HL-60/S4 treated with phorbol 12-myristate 13-acetate at 8.2 ng/mL for 4 days and 3 days (cell line): ENCODE results near the gene UBE2E2.
"Not testable (repeated sequence)": the region's sequence is repeated elsewhere in the genome, so short reads cannot be mapped to it uniquely, and the experiment has no call there.

ENCODE experiments used
- in situ Hi-C: fragments of 300-500 bp; cut with MboI; formaldehyde crosslinking; loops from 2 replicates; pipeline ENCODE4 v1.15.0; 2022; ENCODE audit warnings: low sequenced_read_pairs

Gene UBE2E2

DNA sequence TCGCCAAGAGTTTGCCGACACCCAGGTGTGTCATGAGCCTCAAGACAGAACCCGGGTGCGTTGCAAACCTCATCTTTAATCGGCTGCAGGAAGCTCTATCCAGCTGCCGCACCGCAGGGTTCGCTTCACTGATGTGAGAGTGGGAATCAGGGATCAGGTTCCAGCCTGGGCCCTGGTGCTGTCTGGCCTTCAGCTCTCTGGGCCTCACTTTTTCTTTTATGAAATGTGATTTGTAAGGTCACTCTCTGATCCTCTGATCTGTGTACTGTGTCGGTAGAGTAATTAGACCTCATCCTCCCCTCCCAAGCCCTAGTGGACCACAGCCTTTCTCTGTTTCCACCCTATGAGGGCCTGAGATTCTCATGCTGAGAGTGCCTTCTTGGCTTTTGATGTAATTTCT is 399.8 kb downstream of the UBE2E2 start:
- in situ Hi-C loops = no loop called here

DNA sequence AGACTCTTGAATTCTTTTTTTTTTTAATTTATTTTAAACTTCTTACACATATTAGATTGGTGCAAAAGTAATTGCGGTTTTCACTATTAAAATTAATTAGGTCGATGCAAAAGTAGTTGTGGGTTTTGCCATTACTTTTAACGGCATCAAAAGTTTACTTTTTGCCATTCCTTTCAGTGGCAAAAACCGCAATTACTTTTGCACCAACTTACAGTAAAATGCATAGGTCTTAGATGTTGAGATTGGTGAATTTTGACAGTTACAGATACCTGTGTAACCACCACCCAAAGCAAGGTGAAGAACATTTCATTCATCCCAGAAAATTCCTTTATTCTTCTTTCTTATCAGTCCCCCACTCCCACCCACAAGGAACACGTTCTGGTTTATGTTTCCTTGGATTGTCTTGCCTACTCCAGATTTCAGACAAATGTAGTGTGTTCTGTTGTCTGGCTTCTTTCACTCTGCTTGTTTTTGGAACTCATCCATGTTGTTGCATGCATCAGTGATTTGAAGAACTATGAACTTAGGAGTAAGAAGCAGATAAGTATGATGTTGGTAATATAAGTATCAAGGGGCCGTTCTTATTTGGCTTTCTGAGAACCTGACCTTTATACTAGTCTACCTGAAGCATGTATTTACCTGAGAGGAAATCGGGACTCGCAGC is 404.2 kb downstream of the UBE2E2 start:
- in situ Hi-C loops = no loop called here

GRCh38 chr3:23608650-23609049 is 405.5 kb downstream of the UBE2E2 start:
- in situ Hi-C loops = no loop called here

DNA sequence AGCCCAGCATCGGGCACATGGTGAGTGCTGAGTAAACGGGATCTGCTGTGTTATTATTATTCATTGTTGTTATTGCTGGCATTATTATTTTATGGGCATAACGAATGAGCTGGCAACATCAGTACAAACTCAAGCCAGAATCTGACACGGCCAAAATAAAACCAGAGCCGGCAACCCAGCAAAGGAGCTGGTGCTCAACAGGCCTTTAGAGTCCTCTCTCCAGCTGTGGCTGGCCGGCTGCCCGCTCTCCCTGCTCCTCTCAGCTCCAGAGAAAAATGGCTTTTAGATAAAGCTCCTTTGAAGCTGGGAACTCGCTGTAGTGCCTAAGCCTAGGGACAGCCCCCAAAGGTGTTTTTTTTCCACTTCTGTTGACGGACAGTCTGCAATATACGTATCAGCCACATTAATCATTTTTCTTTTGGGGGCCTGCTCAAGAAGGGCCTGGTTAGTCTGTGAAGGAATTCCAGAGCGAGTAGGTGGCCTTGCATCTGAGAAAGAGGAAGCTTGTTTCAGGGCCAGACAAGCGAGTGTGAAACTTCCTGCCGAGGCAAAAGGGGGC is 408.7 kb downstream of the UBE2E2 start:
- in situ Hi-C loops = no loop called here

- in situ Hi-C loops = no loop called here
These were observed 409.3 kb downstream of the UBE2E2 start for GRCh38 chr3:23612296-23612891.

DNA sequence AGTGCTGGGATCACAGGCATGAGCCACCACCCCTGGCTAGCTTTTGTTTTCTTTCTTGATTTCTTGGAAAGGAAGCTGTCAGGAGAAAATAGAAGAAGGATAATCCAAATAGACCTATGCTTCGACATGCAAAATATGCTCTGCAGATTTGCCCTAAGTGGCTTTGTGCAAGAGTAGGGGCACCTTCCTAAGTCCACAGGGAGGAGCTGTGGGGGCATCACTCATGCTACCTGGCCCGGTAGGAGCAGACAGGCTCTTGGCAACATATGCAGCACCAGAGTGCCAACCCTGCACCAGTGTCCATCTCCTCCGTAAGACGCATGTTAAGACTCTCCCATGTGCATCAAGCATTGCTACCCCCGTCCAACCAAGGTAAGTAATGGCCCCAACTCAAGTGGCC is 411.9 kb downstream of the UBE2E2 start:
- in situ Hi-C loops = no loop called here

DNA sequence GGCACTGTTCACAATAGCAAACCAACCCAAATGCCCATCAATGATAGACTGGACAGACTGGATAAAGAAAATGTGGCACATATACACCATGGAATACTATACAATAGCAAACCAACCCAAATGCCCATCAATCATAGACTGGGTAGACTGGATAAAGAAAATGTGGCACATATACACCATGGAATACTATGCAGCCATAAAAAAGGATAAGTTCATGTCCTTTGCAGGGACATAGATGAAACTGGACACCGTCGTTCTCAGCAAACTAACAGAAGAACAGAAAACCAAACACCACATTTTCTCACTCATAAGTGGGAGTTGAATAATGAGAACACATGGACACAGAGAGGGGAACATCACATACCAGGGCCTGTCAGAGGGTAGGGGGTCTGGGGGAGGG is 415.3 kb downstream of the UBE2E2 start:
- in situ Hi-C loops = not testable (repeated sequence)

DNA sequence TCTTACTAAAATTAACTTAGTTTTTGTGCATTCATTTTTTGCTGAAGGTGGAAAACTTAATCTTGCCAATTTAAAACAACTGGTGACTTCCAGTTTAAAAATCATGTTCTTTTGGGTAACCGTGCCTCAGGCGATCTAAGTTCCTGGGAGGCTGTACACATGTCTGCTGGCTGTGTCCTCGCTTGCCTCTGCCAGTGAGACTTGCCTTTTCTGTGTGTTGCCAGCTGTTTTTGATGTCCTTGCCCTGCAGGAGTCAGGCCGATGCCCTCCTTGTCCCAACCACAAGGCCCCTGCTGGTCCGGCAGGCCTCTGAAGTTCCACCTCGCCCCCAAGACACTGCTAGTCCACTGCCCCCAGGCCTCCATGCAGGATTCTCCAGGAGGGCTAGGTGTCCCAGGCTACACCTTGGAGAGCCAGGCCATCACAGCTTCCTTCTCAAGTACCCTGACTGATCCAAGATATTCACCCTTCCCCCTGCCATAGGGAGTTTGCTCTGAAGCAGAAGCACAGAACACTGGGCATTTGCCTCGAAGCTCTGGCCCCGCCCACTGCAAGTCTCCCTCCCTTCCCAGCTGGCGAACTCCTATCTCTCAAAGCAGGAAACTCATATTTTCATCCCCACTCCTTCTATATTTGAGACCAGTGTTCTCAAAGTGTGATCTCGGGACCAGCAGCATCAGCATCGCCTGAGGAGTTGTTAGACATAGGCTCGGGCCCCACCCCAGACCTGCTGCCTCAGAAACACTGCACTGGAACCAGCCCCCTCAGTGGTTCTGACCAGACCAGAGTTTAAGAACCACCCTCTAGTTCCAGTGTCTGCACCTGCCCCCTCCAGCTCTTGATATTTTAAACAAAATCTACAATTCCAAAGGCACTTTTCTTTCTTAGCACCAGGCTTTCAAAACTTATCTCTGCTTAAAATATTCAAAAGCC is 416.8 kb downstream of the UBE2E2 start:
- in situ Hi-C loops = no loop called here

- in situ Hi-C loops = no loop called here
These were observed 417.5 kb downstream of the UBE2E2 start for GRCh38 chr3:23620638-23621015.

DNA sequence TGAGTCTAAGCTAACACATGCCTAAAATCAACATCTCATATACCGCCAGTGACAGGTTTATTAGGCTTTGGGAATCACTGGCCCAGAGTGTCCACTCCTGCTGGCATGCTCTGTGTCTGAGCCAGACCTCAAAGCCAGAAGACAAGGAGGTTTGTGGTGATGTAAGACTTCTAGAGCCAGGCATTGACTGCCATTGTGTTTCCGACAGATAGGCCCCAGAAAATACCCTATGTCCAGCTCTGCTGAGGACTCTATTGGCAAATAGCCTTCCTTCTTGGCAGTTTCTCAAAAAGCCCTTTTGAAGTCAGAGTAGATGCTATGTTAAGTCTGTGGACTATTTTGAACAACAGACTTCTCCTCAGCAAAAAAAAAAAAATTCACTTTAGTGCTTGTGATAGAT is 420.7 kb downstream of the UBE2E2 start:
- in situ Hi-C loops = no loop called here

DNA sequence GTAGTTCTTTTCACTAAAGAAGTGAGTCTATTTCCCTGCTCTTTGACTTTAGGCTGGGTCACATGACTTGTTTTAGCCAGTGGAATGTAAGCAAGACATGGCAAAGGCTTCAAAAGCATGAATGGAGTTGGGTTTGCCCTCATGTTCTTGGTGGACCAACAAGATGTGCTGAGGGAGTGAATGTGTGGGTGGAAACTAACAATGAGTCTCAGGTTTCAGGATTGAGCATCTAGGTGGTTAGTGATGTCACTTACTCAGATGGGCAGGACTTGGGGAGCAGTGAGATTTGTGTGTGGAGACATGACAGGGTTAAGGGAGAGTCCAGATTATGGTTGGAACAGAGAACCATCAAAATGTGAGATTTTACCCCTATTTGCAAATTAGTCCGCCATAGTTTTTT is 421.2 kb downstream of the UBE2E2 start:
- in situ Hi-C loops = no loop called here

GRCh38 chr3:23626442-23626841 is 423.3 kb downstream of the UBE2E2 start:
- in situ Hi-C loops = no loop called here

DNA sequence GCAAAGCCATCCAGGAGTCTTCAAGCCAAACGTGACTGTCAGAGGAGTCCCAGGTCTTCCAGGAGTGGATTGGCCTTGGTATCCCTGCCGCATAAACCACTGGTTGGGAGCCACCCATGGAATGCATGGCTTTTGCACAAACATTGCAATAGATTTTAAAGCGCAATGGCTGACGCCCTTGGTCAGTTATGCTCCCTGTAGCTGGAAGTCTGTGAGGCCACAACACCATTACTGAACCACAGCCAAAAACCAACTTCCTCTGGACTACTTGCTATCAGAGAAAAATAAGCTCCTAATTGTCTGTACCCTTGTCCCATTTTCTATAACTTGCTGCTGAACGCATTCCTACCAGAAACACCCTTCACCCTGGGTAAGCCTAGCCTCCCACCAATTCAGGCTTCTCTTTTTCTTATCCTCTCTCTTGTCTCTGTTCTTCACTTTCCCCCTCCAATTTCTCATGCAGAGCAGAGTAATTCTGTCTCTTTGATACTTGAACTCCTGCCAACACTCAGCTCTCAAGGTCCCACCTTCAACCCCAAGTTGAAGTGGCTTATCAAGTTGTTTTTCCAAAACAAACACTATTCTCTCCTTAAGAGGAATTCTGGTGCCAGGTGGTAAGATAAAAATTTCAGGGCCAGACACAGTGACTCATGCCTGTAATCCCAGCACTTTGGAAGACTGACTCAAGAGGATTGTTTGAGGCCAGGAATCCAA is 426.2 kb downstream of the UBE2E2 start:
- in situ Hi-C loops = no loop called here

GRCh38 chr3:23633261-23633960 is 430.3 kb downstream of the UBE2E2 start:
- in situ Hi-C loops = no loop called here

DNA sequence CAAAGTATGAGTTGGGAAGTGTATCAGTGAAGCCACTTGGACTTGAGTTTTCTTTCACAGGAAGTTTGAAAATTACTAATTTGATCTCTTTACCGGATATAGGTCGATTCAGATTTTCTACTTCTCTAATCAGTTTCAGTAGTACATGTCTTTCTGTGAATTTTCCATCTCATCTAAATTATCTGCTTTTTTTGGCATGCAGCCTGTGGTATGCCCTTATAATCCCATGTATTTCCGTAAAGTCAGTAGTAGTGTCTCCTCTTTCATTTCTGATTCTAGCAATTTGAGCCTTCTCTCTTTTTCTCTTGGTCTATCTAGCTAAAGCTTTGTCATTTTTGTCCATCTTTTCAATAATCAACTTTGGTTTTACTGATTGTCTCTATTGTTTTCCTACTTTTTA is 434.2 kb downstream of the UBE2E2 start:
- in situ Hi-C loops = no loop called here

- in situ Hi-C loops = no loop called here
These were observed 437.5 kb downstream of the UBE2E2 start for GRCh38 chr3:23640471-23641146.
